CD14-positive monocyte (primary cell): ENCODE results near the gene SPTBN1. TPM values are rescaled to one million over a fixed set of nuclear protein-coding genes. Genes with fewer than 3 reads are reported as not detected.

Experiments used
- DNase-seq, 3 donors: peaks; one replicate each; pipeline ENCODE4 v3.0.0-alpha.2; 2011 to 2022
- H2AFZ ChIP-seq: 2 replicates; pipeline ENCODE4 v1.6.0; 2012; ENCODE audit warnings: mild to moderate bottlenecking, low read depth, low read length, inconsistent platforms; ENCODE audit not compliant: insufficient read depth, poor library complexity, severe bottlenecking
- H3K27ac ChIP-seq, 2 donors: 1 replicate in 1 of 2; 2 replicates in 1 of 2; pipeline ENCODE4 v1.5.1; 2012 to 2013; ENCODE audit warnings: low read length in 2 of 2, control low read depth in 1 of 2, inconsistent platforms in 1 of 2, low read depth in 1 of 2, mild to moderate bottlenecking in 1 of 2
- H3K27me3 ChIP-seq, 2 donors: one replicate each; pipeline versions ENCODE4 v1.6.0 to v1.6.1; 2011 to 2013; ENCODE audit warnings: low read length in 2 of 2; ENCODE audit not compliant: control insufficient read depth in 2 of 2, insufficient read depth in 2 of 2
- H3K36me3 ChIP-seq, 2 donors: replicated peaks in 1 of 2; 1 replicate in 1 of 2; 2 replicates in 1 of 2; pipeline versions ENCODE4 v1.5.1 to v1.6.1; 2012 to 2013; ENCODE audit warnings: low read length in 2 of 2, control low read depth in 1 of 2, inconsistent platforms in 1 of 2, mild to moderate bottlenecking in 1 of 2; ENCODE audit not compliant: insufficient read depth in 2 of 2, control insufficient read depth in 1 of 2
- H3K4me1 ChIP-seq, 2 donors: 1 replicate in 1 of 2; 2 replicates in 1 of 2; pipeline versions ENCODE4 v1.5.1 to v1.6.1; 2012 to 2013; ENCODE audit warnings: low read length in 2 of 2, control low read depth in 1 of 2, inconsistent platforms in 1 of 2, mild to moderate bottlenecking in 1 of 2, moderate library complexity in 1 of 2; ENCODE audit not compliant: insufficient read depth in 2 of 2, control insufficient read depth in 1 of 2
- H3K4me2 ChIP-seq: replicated peaks from 2 replicates; pipeline ENCODE3; 2012; ENCODE audit warnings: low read length, moderate library complexity, mild to moderate bottlenecking; ENCODE audit not compliant: poor library complexity, severe bottlenecking; ENCODE audit errors: extremely low read depth
- H3K4me3 ChIP-seq, 3 experiments: fragments of 200-600 bp in 1 of 3; sonication (generic) in 1 of 3; replicated peaks in 1 of 3; 1 replicate in 2 of 3; 2 replicates in 1 of 3; pipeline ENCODE4 v1.5.1; 2011 to 2013; ENCODE audit warnings: low read length in 3 of 3, mild to moderate bottlenecking in 3 of 3, control low read depth in 2 of 3, low read depth in 2 of 3, inconsistent platforms in 1 of 3, moderate library complexity in 1 of 3
- H3K79me2 ChIP-seq: 2 replicates; pipeline ENCODE4 v1.6.0; 2012; ENCODE audit warnings: mild to moderate bottlenecking, control low read depth, inconsistent platforms, low read length, moderate library complexity; ENCODE audit not compliant: insufficient read depth
- H3K9ac ChIP-seq: 2 replicates; pipeline ENCODE4 v1.6.0; 2017; ENCODE audit warnings: low read length, mild to moderate bottlenecking; ENCODE audit not compliant: insufficient read depth, poor library complexity, severe bottlenecking
- H3K9me3 ChIP-seq, 2 donors: replicated peaks in 1 of 2; 1 replicate in 1 of 2; 2 replicates in 1 of 2; pipeline versions ENCODE4 v1.5.1 to v1.6.1; 2012 to 2013; ENCODE audit warnings: low read length in 2 of 2, control low read depth in 1 of 2; ENCODE audit not compliant: control insufficient read depth in 1 of 2, insufficient read depth in 1 of 2
- H4K20me1 ChIP-seq: 2 replicates; pipeline ENCODE4 v1.6.0; 2012; ENCODE audit warnings: mild to moderate bottlenecking, low read length, control low read depth, moderate library complexity; ENCODE audit not compliant: insufficient read depth
- H3K27ac Mint-ChIP-seq, 7 donors: one replicate each; pipeline ENCODE4 v1.8.0; 2020; ENCODE audit warnings: mild to moderate bottlenecking in 7 of 7, mixed read lengths in 7 of 7, moderate library complexity in 6 of 7, inconsistent platforms in 2 of 7
- H3K27me3 Mint-ChIP-seq, 3 donors: one replicate each; pipeline ENCODE4 v1.8.0; 2021 to 2022; ENCODE audit warnings: low read depth in 3 of 3, mild to moderate bottlenecking in 3 of 3, mixed read lengths in 3 of 3, moderate library complexity in 3 of 3, inconsistent platforms in 1 of 3
- H3K36me3 Mint-ChIP-seq, 2 donors: one replicate each; pipeline ENCODE4 v1.8.0; 2020; ENCODE audit warnings: mixed read lengths in 2 of 2, inconsistent platforms in 1 of 2, mild to moderate bottlenecking in 1 of 2
- H3K4me1 Mint-ChIP-seq: one replicate; pipeline ENCODE4 v1.8.0; 2020; ENCODE audit warnings: mild to moderate bottlenecking, mixed read lengths
- H3K4me3 Mint-ChIP-seq, 2 donors: one replicate each; pipeline ENCODE4 v1.8.0; 2020; ENCODE audit warnings: mild to moderate bottlenecking in 2 of 2, mixed read lengths in 2 of 2, moderate library complexity in 1 of 2
- H3K9me3 Mint-ChIP-seq, 7 donors: one replicate each; pipeline ENCODE4 v1.8.0; 2020 to 2022; ENCODE audit warnings: mixed read lengths in 7 of 7, mild to moderate bottlenecking in 6 of 7, moderate library complexity in 6 of 7, inconsistent platforms in 2 of 7
- CTCF ChIP-seq: fragments of 200-600 bp; IDR thresholded peaks from one replicate; pipeline ENCODE4 v1.8.0; 2022; ENCODE audit warnings: antibody characterized with exemption, mild to moderate bottlenecking
- WGBS: methylation state at CpG from one replicate; pipeline ENCODE4 v1.1.5; 2013; ENCODE audit warnings: missing lambda C conversion rate; ENCODE audit not compliant: insufficient coverage; 5-methylcytosine and 5-hydroxymethylcytosine counted together
- intact Hi-C, 2 donors: fragments of 100-400 bp; cut with micrococcal nuclease; formaldehyde crosslinking; loops; one replicate each; pipeline versions ENCODE4 v1.15.0 to v1.15.1; 2023
- polyA plus RNA-seq, 3 donors: library from polyadenylated mRNA; depleted of rRNA in 1 of 3; unstranded in 2 of 3; stranded (reverse) in 1 of 3; fragments of 300-500 nt in 2 of 3; fragments of >200 nt in 1 of 3; fragmentation: Illumina TruSeq in 2 of 3; gene quantifications; 1 replicate in 2 of 3; 2 replicates in 1 of 3; pipeline ENCODE4 v1.2.3, GENCODE V29; 2012 to 2021

Gene SPTBN1
- polyA plus RNA-seq, 3 donors = 0.79 to 2.8 (median 1.7) TPM

GRCh38 chr2:54604871-54605270, 148.7 kb downstream of the SPTBN1 start:
- Histone ChIP-seq H3K4me1 (peaks cover 17 to 22% of the 10 kb centered on the region in 2 donors), H4K20me1 (no peaks in the 10 kb centered on the region), H3K4me3 (peak overlapping the region in 1 of 3 experiments; percentile 64), H3K9me3 (no peaks in the 10 kb centered on the region), H3K27me3 (no peaks in the 10 kb centered on the region), H2AFZ (peak overlapping the region; percentile 81), H3K36me3 (peaks cover 0 to 15% of the 10 kb centered on the region in 2 donors), H3K9ac (peak overlapping the region; percentile 6), H3K79me2 (peaks cover 88% of the 10 kb centered on the region), H3K4me2 (peak overlapping the region; percentile 48), H3K27ac (no peak overlapping the region)
- H3K9me3 Mint-ChIP-seq = no peaks in the 10 kb centered on the region
- H3K4me3 Mint-ChIP-seq = peak overlapping the region; percentile 70 to 93
- peaks cover 34% of the 10 kb centered on the region for H3K4me1 Mint-ChIP-seq
- TF ChIP-seq CTCF = no peak
- intact Hi-C loops = no loop called here
- H3K36me3 Mint-ChIP-seq = peaks cover 12 to 23% of the 10 kb centered on the region in 2 donors
- H3K27me3 Mint-ChIP-seq = peaks cover 0 to 2% (median 0%) of the 10 kb centered on the region in 3 donors
- peak overlapping the region in 4 of 7 donors; percentile 10 to 72 (median 56) for H3K27ac Mint-ChIP-seq
- DNase-seq = no peak
- WGBS = 0% methylated on average over 7 of the region's 10 CpGs

GRCh38 chr2:54605836-54606235, 149.7 kb downstream of the SPTBN1 start:
- Histone ChIP-seq H3K36me3 (peaks cover 0 to 5% of the 10 kb centered on the region in 2 donors), H3K9ac (no peak overlapping the region), H3K9me3 (no peaks in the 10 kb centered on the region), H3K27me3 (no peaks in the 10 kb centered on the region), H3K79me2 (peaks cover 91% of the 10 kb centered on the region), H3K4me3 (no peak overlapping the region), H4K20me1 (no peaks in the 10 kb centered on the region), H3K4me2 (no peak overlapping the region), H3K4me1 (peaks cover 17 to 22% of the 10 kb centered on the region in 2 donors), H3K27ac (no peak overlapping the region), H2AFZ (no peak overlapping the region)
- DNase-seq = no peak
- Mint-ChIP-seq H3K27me3 (peaks cover 0 to 2% (median 0%) of the 10 kb centered on the region in 3 donors), H3K9me3 (no peaks in the 10 kb centered on the region), H3K4me1 (peaks cover 34% of the 10 kb centered on the region), H3K4me3 (no peak overlapping the region), H3K27ac (peak overlapping the region in 1 of 7 donors; percentile 57), H3K36me3 (peaks cover 3 to 15% of the 10 kb centered on the region in 2 donors)
- WGBS = no CpG with 5 or more reads among the region's 3 CpGs
- intact Hi-C loops = no loop called here
- no peak for TF ChIP-seq CTCF
